HG02870 (cell line): Measurements from ENCODE around the gene PSMD11.

Source experiments
- ATAC-seq: cut with Tn5 transposase; IDR thresholded peaks from one replicate; pipeline ENCODE4 v1.9.1; 2021; ENCODE audit warnings: mild to moderate bottlenecking, moderate library complexity; ENCODE audit not compliant: unreplicated experiment

The PSMD11 gene

DNA sequence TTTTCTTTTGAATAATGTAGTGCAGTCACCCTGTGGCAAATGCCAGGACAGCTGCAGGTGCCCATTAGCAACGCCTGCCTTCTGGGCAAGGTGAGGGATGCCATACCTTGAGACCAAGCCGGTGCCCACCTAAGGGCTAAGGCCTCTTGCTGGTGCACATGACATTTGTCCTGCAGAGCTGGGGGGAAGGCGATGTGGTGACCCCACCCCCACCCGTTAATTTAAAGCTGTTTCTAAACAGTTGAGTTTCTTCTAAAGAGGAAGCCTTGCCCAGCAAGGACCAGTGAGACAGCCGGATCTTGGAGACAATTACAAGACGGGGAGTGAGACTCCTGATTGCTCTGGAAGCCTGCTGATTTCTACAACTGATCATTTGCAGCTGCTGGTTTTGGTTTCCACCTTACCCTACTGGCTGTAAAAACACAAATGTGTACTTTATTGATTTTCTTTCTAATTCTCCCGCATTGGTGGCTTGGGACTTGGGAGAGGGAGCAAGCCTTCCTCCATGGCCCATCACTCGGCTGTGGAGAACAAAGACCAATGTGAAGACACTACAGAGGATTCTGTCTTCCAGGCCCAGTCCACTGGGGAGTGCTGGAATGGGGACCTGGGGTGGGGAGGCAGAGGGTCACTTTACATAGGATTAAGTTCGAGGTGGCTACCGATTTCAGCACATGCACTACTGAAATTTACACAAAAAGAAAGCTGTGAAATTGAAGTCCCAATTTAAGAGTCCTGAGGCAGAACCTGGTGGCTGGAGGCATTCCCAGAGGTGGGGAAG lies 45.2 kb downstream of the PSMD11 start:
- ATAC-seq, result no peak

- ATAC-seq, result no peak
These were observed 45.8 kb downstream of the PSMD11 start for GRCh38 chr17:32490101-32490482.

- no peak for ATAC-seq
These were observed 47.3 kb downstream of the PSMD11 start for GRCh38 chr17:32491371-32492263.

DNA sequence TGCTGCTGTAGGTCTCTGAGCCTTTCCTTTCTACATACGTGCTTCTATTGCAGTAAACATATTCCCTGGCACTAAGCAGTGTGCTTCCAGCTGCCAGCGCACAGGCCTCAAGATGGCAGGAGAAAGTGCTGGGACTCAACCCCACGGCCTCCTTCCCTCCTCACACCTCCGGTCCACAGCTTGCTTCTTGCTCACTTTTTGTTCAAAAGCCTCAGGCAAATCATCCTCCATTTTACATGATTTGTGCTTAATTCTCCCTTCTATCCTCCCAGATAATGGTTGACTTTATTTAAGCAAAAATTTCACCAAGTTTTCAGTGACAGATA lies 47.9 kb downstream of the PSMD11 start:
- ATAC-seq, result no peak

DNA sequence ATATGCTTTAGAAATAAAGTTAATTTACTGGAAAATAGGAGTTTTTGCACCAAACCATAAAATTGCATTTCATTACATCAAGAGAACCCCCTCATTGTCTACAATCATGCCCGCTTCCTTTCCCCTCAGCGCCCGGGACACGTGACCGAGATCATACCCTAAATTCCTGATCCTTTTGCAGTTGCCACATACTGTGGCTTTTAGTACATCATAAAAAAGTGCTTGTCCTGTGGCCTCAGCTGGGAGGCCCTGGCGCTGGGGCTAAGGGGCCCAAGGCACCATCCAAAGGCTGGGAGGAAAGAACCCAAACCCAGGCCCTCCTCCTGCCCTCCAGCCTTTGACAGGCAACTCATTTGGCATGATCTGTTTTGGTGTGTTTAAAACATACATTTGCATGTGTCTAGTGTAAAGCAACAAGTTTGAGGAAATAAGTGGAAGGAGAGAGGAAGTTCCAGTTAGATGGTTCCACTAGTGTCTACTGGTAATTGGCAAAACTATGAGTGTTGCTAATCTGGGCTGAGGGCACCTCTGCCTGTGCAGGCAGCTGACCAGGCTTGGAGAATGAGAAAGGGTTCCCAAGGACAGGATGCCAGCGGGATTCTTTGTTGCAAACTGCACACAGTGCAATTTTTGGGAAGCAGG lies 48.5 kb downstream of the PSMD11 start:
- no peak for ATAC-seq

GRCh38 chr17:32493571-32493970 lies 49.3 kb downstream of the PSMD11 start:
- ATAC-seq, result no peak

- no peak for ATAC-seq
These were observed 49.7 kb downstream of the PSMD11 start for GRCh38 chr17:32493976-32494513.

- ATAC-seq, result no peak
These were observed 50.5 kb downstream of the PSMD11 start for GRCh38 chr17:32494621-32495358.

DNA sequence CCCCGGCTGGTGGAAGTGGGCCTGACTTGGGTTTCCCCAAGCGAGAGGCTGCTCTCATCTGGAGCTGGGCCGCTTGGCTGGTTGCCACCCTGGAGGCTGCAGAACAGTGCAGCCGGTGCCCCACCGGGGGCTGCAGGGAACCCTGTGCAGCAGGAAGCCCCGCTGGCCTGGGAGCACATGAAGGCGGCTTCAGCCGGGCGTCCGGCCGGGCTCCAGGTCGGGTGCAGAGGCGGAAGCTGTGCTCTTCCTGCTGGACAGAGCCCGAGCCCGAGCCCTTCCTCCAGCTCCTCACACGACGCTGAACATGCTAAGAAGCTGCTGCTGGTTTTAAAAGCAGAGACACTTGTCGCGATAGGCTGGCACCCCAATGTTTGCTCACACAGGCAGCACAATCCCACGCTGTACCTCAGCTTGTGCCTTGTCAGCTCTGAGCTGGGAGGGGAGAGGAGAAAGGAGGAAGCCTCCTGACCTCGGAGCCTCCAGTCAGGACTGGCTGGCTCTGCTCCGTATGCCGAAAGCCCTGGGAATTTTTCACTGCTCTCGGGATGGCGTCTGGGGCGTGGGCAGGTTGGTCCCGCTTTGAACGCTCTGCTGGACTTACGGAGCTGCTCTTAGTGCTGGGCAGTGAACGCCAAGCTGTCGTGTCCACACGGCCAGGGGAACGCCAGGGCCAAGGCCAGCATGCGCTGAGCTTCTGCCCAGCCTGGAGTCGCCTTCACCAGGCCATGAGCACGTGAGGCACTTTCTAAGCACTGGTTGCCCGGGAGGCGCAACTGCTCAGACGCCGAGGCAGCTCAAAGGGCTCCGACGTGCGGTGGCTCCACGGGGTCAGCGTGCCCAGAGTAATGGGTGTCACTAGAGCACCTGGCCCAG lies 51.3 kb downstream of the PSMD11 start:
- no peak for ATAC-seq

DNA sequence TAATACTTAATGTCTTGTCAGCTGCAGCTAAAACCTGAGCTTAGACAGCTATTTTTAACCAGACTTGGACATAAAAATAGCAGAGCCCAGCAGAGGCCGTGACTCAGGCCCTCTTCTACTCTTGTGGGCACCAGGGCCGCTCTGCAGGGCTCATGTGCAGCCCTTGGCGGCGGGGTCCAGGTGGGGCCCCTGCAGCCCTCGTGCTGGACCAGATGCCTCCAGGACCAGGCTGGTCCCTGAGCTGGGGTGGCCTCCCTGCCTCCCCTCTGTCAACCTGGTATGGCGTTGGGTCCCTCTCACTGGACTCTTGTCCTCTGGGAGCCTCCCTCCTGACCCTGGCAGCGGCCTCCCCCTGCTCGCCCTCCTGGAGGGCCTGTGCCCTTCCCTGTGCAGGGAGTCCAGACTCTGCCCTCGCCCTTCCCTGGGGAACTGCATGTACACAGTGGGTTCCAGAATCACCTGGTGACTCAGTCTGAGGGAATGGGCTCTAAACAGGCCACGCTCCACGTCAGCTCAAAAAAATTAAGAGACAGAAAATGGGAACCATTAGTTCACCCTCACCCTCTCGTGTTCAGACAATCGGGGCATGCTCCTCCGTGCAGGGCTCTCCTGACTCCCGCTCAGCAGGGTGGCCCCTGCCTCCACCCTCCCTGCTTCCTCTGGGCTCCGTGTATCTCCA lies 52.2 kb downstream of the PSMD11 start:
- ATAC-seq, result no peak

DNA sequence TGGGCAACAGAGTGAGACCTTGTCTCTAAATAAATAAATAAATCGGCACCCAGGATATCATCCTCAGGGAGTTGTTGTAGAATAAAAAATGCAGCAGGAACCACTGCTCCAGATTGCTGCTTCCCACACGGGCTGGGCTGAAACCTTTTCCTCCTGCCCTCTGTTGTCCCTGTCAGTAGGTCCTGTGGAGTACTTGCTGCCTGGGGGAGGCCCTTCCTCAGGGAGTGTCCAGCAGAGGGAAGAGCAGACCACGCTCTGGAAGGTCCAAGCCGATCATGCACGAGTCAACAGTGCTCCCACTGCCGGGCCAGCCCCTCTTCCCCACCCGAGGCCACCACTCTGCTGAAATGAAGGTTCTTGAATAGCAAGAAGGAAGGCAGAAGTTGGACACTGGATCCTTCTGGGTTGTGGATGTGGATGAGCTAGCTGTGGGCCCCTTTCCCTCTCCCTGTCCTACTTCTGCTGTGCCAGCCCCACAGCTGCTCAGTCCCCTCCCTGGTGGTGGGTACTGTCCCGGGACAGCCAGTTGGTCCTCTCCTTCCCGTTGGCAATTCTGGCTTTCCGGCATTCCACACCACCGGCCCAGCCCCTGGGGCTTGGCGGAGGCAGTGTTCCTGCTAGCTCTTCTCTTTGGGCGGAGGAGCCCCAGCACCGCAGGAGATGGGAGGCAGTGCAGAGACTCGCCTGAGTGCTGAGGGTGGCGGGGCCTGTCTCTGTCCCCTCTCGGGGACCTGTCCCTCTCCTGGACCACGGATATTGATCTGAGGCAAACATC lies 53.3 kb downstream of the PSMD11 start:
- no peak for ATAC-seq

GRCh38 chr17:32498391-32498790 lies 54.1 kb downstream of the PSMD11 start:
- ATAC-seq, result no peak

DNA sequence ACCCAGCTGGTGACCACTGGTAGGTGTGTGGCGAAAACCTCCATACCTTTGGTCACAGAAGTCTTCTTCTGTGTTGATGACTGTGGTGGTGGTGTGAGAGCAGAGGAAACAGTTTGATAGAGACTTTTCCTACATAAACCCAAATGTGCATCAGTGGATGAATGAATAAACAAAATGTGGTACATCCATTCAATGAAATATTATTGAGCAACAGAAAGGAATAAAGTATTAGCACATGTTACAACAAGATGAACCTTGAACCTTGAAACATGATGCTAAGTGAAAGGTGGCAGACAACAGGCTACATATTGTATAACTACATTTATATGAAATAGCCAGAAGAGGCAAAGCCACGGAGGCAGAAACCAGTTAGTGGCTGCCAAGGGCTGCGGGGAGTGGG lies 57.7 kb downstream of the PSMD11 start:
- ATAC-seq, result no peak

- no peak for ATAC-seq
These were observed 58.4 kb downstream of the PSMD11 start for GRCh38 chr17:32502710-32503109.

- peak; percentile 80 for ATAC-seq
These were observed 59.2 kb downstream of the PSMD11 start for GRCh38 chr17:32503251-32504165.

DNA sequence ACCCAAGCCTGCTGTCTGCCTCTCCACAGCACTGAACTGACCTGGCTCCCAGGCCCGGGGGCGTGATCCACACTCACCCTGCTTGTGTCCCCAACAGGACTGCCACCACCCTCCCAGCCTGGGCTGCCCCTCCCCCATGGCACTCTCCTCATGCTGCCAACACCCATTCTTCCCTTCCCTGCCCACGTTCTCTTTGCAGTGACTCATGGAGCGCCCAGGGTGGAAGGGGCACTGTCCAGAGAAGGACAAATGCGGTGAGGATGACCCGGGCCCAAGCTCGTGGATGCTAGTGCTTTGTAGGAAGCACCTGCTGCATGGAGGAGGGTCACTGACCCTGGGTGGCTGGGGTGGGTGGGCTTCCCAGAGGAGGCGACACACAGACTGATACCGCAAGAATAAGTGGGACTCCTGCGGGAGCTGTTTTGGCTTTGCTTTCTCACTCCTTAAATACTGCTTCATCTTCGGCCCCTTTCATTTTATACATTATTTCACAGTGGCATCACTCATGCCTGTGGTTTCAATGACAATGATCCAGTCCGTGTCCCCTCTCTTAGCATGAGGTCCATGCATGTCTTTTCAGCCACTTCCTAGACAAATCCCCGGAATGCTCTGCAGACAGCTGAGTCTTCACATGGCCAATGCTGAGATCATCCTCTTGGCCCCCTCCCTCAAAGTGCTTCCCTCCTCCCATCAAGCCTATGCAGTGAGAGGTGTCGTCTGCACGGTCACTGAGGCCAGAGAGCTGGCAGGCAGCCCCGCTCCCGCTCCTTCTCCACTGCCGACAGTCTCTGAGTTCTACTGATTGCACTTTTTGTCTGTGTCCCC lies 60.1 kb downstream of the PSMD11 start:
- ATAC-seq, result no peak

DNA sequence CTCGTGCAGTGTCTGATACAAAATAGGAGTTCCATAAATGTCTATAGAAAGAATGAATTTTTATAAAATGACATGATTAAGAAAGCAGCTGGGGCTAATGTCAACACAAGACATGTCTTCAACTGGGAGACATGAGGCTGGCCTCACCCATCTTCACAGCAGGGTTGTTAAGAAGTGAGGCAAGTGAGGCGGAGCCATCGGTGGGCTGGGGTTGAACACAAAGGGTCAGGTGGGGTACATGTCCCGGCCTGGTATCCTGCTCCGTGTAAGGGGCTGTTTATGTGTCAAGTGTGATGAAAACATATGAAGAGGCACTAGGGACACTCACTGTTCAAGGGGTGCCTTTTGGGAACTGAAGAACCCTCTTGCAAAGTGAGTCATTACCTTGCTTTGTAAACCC lies 64.6 kb downstream of the PSMD11 start:
- ATAC-seq, result no peak
